NCI-H446 treated with DMSO at 0.1 percent for 48 hours (cell line): Measurements from ENCODE around the gene FRMD8.

ENCODE experiments used
- DNase-seq: peaks from one replicate; lab custom pipeline; 2025; lab: John Stamatoyannopoulos, UW

FRMD8 gene

GRCh38 chr11:65376138-65376713 lies 10.2 kb upstream of the FRMD8 start:
- DNase-seq = no peak

- no peak for DNase-seq
Measured at GRCh38 chr11:65377036-65377435, 9.4 kb upstream of the FRMD8 start.

GRCh38 chr11:65377777-65378176 lies 8.7 kb upstream of the FRMD8 start:
- DNase-seq = no peak

- no peak for DNase-seq
Measured at GRCh38 chr11:65378208-65378927, 8.1 kb upstream of the FRMD8 start.

GRCh38 chr11:65378928-65379638 lies 7.4 kb upstream of the FRMD8 start:
- no peak for DNase-seq

GRCh38 chr11:65379698-65380459 lies 6.6 kb upstream of the FRMD8 start:
- no peak for DNase-seq

- no peak for DNase-seq
Measured at GRCh38 chr11:65380460-65381119, 5.8 kb upstream of the FRMD8 start.

GRCh38 chr11:65381716-65382032 lies 4.8 kb upstream of the FRMD8 start:
- DNase-seq = no peak

- peak; percentile 91 for DNase-seq
Measured at GRCh38 chr11:65382033-65382803, 4.2 kb upstream of the FRMD8 start, which contains the start of gene SLC25A45. Gene SLC25A45, minus strand, starts transcription at chr11:65382646. Its CDS starts 695 bp downstream, at chr11:65381951.

- no peak for DNase-seq
Measured at GRCh38 chr11:65382804-65383368, 3.6 kb upstream of the FRMD8 start.

GRCh38 chr11:65383778-65384177 lies 2.7 kb upstream of the FRMD8 start:
- DNase-seq = no peak

- DNase-seq = no peak
Measured at GRCh38 chr11:65384301-65384889, 2.0 kb upstream of the FRMD8 start.

- DNase-seq = no peak
Measured at GRCh38 chr11:65388731-65389130, 2.3 kb downstream of the FRMD8 start.

GRCh38 chr11:65389294-65389980 lies 3.0 kb downstream of the FRMD8 start:
- DNase-seq = no peak

GRCh38 chr11:65390099-65390941 lies 3.9 kb downstream of the FRMD8 start:
- no peak for DNase-seq

- DNase-seq = no peak
Measured at GRCh38 chr11:65390996-65391395, 4.6 kb downstream of the FRMD8 start.

- DNase-seq = no peak
Measured at GRCh38 chr11:65392186-65392829, 5.9 kb downstream of the FRMD8 start.

- DNase-seq = no peak
Measured at GRCh38 chr11:65392899-65393298, 6.5 kb downstream of the FRMD8 start.
